Sigmoid colon (tissue), 7 donors: ENCODE data around the gene OPCML. TPM values are rescaled to one million over a fixed set of nuclear protein-coding genes. Genes with fewer than 3 reads are reported as not detected.

Experiments
- DNase-seq: peaks from one replicate; pipeline ENCODE4 v3.0.0-alpha.2; 2019
- H3K27ac ChIP-seq, 4 donors: fragments of 200-600 bp; sonication (generic); one replicate each; pipeline ENCODE4 v1.5.1; 2016 to 2019; ENCODE audit warnings: mild to moderate bottlenecking in 1 of 4
- H3K27me3 ChIP-seq, 3 donors: fragments of 200-600 bp; sonication (generic); one replicate each; pipeline ENCODE4 v1.5.1; 2019; ENCODE audit warnings: mild to moderate bottlenecking in 1 of 3
- H3K36me3 ChIP-seq, 4 donors: fragments of 200-600 bp; sonication (generic); one replicate each; pipeline ENCODE4 v1.5.1; 2016 to 2019
- H3K4me1 ChIP-seq, 4 donors: fragments of 200-600 bp; sonication (generic); one replicate each; pipeline ENCODE4 v1.5.1; 2017 to 2019
- H3K4me3 ChIP-seq, 4 donors: fragments of 200-600 bp; sonication (generic); one replicate each; pipeline ENCODE4 v1.5.1; 2017 to 2019; ENCODE audit warnings: mild to moderate bottlenecking in 2 of 4, moderate library complexity in 1 of 4
- H3K9me3 ChIP-seq, 4 donors: fragments of 200-600 bp in 3 of 4; sonication (generic) in 3 of 4; one replicate each; pipeline versions ENCODE4 v1.5.1 to v1.6.1; 2013 to 2019
- EP300 ChIP-seq, 4 donors: sonication (generic); formaldehyde crosslinking; IDR thresholded peaks; one replicate each; pipeline ENCODE4 v1.6.1; 2017; ENCODE audit warnings: antibody characterized with exemption in 4 of 4
- POLR2A ChIP-seq, 2 donors: fragments of 450-650 bp; IDR thresholded peaks; one replicate each; pipeline ENCODE4 v1.6.1; 2016; ENCODE audit warnings: antibody characterized with exemption in 2 of 2, mild to moderate bottlenecking in 2 of 2, moderate library complexity in 2 of 2
- POLR2AphosphoS5 ChIP-seq, 4 donors: sonication (generic); formaldehyde crosslinking; IDR thresholded peaks; one replicate each; pipeline ENCODE4 v1.6.1; 2017; ENCODE audit warnings: antibody characterized with exemption in 4 of 4
- WGBS, 2 donors: extraction: QIAGEN DNeasy Blood & Tissue Kit; methylation state at CpG; one replicate each; pipeline ENCODE4 v1.1.7; 2013; 5-methylcytosine and 5-hydroxymethylcytosine counted together
- intact Hi-C: fragments of 100-400 bp; cut with DNase I; formaldehyde crosslinking; loops from one replicate; pipeline ENCODE4 v1.15.1; 2023
- polyA plus RNA-seq, 3 donors: library from polyadenylated mRNA; stranded (reverse); fragments of 200-250 nt; gene quantifications; one replicate each; pipeline ENCODE4 v1.2.3, GENCODE V29; 2013
- total RNA-seq, 4 donors: library from RNA; depleted of rRNA; stranded (reverse); fragments of >200 nt; gene quantifications; one replicate each; pipeline ENCODE4 v1.1.0, GENCODE V29; 2016
- TF ChIP-seq, protein P1 (sequence below), 4 experiments: fragments of 450-650 bp in 3 of 4; fragments of 200-600 bp in 1 of 4; IDR thresholded peaks; one replicate each; pipeline ENCODE4 v1.5.1; 2016 to 2019; ENCODE audit warnings: antibody characterized with exemption in 4 of 4, mild to moderate bottlenecking in 3 of 4, moderate library complexity in 2 of 4
- donor health status: healthy with polysubstance abuse.
- donor health status: Bipolar disorder and iron deficiency.
- donor health status: healthy.

Gene OPCML
- total and polyA plus RNA-seq, 7 donors: under 0.01 to 0.14 (median 0.03) TPM; not detected in 4

DNA sequence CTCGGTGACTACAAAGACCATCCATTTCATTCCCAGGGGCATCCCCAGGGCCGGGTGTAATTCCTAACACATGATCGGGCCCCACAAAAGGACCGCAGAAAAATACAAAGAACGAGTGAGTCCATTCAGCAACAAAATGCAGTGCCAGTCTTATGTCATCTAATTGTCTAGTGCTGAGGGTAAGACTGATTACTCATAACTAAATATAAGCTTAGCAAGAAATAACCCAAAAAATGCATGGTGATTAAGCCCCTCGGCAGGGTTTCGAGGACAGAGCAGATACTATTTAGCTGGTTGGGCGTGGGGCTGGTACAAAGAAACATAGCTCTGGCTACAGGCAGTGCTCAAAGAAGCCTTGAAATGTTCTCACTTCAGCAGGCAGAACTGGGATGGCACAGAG is 1078.9 kb downstream of the OPCML start:
- DNase-seq: no peak
- Histone ChIP-seq H3K9me3 (no peaks in the 10 kb centered on the region), H3K27ac (no peak overlapping the region), H3K36me3 (no peaks in the 10 kb centered on the region), H3K4me3 (no peak overlapping the region), H3K27me3 (no peaks in the 10 kb centered on the region), H3K4me1 (no peaks in the 10 kb centered on the region)
- 79 to 85% methylated on average over 8 of the region's 8 CpGs for WGBS, 2 donors
- no peak for TF ChIP-seq POLR2A (IDR thresholded peaks at IDR 0.05)
- TF ChIP-seq, protein P1, sequence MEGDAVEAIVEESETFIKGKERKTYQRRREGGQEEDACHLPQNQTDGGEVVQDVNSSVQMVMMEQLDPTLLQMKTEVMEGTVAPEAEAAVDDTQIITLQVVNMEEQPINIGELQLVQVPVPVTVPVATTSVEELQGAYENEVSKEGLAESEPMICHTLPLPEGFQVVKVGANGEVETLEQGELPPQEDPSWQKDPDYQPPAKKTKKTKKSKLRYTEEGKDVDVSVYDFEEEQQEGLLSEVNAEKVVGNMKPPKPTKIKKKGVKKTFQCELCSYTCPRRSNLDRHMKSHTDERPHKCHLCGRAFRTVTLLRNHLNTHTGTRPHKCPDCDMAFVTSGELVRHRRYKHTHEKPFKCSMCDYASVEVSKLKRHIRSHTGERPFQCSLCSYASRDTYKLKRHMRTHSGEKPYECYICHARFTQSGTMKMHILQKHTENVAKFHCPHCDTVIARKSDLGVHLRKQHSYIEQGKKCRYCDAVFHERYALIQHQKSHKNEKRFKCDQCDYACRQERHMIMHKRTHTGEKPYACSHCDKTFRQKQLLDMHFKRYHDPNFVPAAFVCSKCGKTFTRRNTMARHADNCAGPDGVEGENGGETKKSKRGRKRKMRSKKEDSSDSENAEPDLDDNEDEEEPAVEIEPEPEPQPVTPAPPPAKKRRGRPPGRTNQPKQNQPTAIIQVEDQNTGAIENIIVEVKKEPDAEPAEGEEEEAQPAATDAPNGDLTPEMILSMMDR (IDR thresholded peaks at IDR 0.05): no peak
- intact Hi-C loops: no loop called here

DNA sequence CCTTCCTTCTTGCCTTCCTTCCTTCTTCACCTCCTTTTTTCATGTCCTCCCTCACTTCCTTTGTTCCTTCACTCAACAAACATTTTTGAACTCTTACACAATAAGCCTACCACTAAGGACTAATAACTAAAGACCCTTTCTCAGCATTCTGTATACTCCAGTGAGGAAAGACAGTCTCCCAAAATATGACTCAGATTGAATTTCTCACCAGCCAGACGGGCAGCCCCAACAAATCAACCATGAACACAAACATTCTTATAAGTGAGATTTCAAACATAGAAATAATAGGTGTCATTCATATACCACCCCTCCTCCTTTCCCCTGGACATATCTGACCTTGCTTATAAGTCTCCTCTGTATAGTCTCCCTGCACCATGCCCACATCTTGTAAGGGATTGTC is 1079.7 kb downstream of the OPCML start:
- H3K9me3 ChIP-seq: no peaks in the 10 kb centered on the region
- no peak for DNase-seq
- H3K36me3 ChIP-seq: no peaks in the 10 kb centered on the region
- no peak overlapping the region for H3K4me3 ChIP-seq
- intact Hi-C loops: no loop called here
- WGBS, 2 donors: 62 to 76% methylated on average over 1 of the region's 1 CpG
- H3K27me3 ChIP-seq: no peaks in the 10 kb centered on the region
- H3K4me1 ChIP-seq: no peaks in the 10 kb centered on the region
- TF ChIP-seq EP300 (IDR thresholded peaks at IDR 0.05) (no peak), POLR2A (IDR thresholded peaks at IDR 0.05) (no peak), POLR2AphosphoS5 (IDR thresholded peaks at IDR 0.05) (no peak)
- TF ChIP-seq, protein P1 (IDR thresholded peaks at IDR 0.05): no peak
- no peak overlapping the region for H3K27ac ChIP-seq

DNA sequence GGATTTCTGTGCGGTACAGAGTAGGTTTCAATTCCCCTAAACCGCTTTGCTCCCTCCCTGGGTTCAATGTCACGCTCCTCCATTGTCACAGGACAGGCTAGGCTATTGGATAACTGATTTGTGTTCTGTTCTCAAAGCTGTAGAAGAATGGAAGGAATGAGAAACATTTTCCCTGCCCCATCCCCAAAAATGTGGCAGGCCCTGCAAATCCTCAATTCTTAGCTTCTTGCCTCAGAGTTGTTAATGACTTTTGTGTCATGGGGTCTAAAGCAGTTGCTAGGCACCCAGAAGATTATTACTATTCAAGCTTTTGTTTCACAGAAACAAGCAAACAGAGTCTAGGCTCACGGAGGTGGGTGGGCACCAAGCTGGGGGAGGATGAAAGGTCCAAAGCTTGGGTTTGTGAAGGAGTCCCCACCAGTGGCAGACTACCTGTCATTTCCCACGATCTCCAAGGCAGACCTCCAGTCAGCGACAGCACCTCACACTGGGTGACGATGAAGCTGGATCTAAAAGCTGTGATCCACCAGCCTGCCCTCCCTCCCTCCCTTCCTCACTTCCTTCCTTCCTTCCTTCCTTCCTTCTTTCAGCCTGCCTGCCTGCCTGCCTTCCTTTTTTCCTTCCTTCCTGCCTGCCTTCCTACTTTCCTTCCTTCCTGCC is 1080.2 kb downstream of the OPCML start:
- no peak overlapping the region for H3K27ac ChIP-seq
- intact Hi-C loops: no loop called here
- no peaks in the 10 kb centered on the region for H3K4me1 ChIP-seq
- no peaks in the 10 kb centered on the region for H3K9me3 ChIP-seq
- H3K36me3 ChIP-seq: no peaks in the 10 kb centered on the region
- WGBS, 2 donors: 72% methylated on average over 7 of the region's 7 CpGs
- TF ChIP-seq POLR2A (IDR thresholded peaks at IDR 0.05) (no peak), POLR2AphosphoS5 (IDR thresholded peaks at IDR 0.05) (no peak), EP300 (IDR thresholded peaks at IDR 0.05) (no peak)
- TF ChIP-seq, protein P1 (IDR thresholded peaks at IDR 0.05): no peak
- no peaks in the 10 kb centered on the region for H3K27me3 ChIP-seq
- H3K4me3 ChIP-seq: no peak overlapping the region
- no peak for DNase-seq

DNA sequence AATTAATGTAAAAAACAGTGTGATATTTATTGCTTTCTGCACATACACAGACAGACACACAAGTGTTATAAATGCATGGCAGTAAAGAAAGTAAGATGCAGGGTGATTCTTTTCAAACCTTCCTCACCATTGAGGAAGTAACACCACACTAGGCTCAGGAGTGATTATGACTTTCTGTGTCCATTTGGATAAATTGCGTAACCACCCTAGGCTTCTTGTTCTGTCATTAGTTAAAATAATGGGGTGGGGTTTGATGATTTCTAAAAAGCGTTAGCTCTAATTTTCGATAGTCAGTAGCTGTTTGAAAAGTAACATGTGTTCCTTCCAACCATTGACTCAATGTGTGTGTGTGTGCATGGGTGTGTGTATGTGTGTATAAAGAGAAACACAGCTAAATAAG is 1081.7 kb downstream of the OPCML start:
- no peaks in the 10 kb centered on the region for H3K36me3 ChIP-seq
- intact Hi-C loops: no loop called here

More for the DNA sequence above, 1081.7 kb downstream of the OPCML start:
- H3K4me3 ChIP-seq: no peak overlapping the region
- H3K27ac ChIP-seq: no peak overlapping the region
- 83 to 86% methylated on average over 3 of the region's 3 CpGs for WGBS, 2 donors
- no peak for DNase-seq
- no peaks in the 10 kb centered on the region for H3K9me3 ChIP-seq
- no peaks in the 10 kb centered on the region for H3K4me1 ChIP-seq
- no peaks in the 10 kb centered on the region for H3K27me3 ChIP-seq
- TF ChIP-seq EP300 (IDR thresholded peaks at IDR 0.05) (no peak), POLR2A (IDR thresholded peaks at IDR 0.05) (no peak), POLR2AphosphoS5 (IDR thresholded peaks at IDR 0.05) (no peak)
- TF ChIP-seq, protein P1 (IDR thresholded peaks at IDR 0.05): no peak
